SK-N-SH treated with all-trans-retinoic acid at 6 μM for 48 hours (cell line): ENCODE measurements around the gene PTPRS.

Source experiments
- ATAC-seq: fragments of 200-7000 bp; cut with Tn5 transposase; 3 replicates; pipeline ENCODE4 v1.9.1; 2020; ENCODE audit warnings: mild to moderate bottlenecking, moderate library complexity
- BACH2 ChIP-seq: fragments of 250-450 bp; sonication (Bioruptor Pico); IDR thresholded peaks from 2 replicates; pipeline ENCODE4 v1.9.0; 2021; ENCODE audit warnings: mild to moderate bottlenecking, borderline replicate concordance
- CSDC2 ChIP-seq: fragments of 250-450 bp; sonication (Bioruptor Pico); IDR thresholded peaks from 2 replicates; pipeline ENCODE4 v1.5.0; 2020; ENCODE audit warnings: mild to moderate bottlenecking, moderate library complexity
- GLIS3 ChIP-seq: fragments of 250-450 bp; sonication (Bioruptor Pico); IDR thresholded peaks from 2 replicates; pipeline ENCODE4 v1.5.0; 2020; ENCODE audit warnings: mild to moderate bottlenecking, moderate library complexity
- OSR1 ChIP-seq: fragments of 250-450 bp; sonication (Bioruptor Pico); IDR thresholded peaks from 2 replicates; pipeline ENCODE4 v1.8.0; 2022; ENCODE audit warnings: moderate library complexity, mild to moderate bottlenecking, inconsistent platforms
- PATZ1 ChIP-seq: fragments of 250-450 bp; sonication (Bioruptor Pico); IDR thresholded peaks from 2 replicates; pipeline ENCODE4 v1.8.0; 2020; ENCODE audit warnings: mild to moderate bottlenecking, moderate library complexity, borderline replicate concordance
- POU6F1 ChIP-seq: fragments of 250-450 bp; sonication (Bioruptor Pico); IDR thresholded peaks from 2 replicates; pipeline ENCODE4 v1.8.0; 2021; ENCODE audit warnings: low read depth, mild to moderate bottlenecking, moderate library complexity, borderline replicate concordance
- PPARA ChIP-seq: fragments of 250-450 bp; sonication (Bioruptor Pico); IDR thresholded peaks from 2 replicates; pipeline ENCODE4 v1.5.0; 2020; ENCODE audit warnings: mild to moderate bottlenecking, borderline replicate concordance
- RARB ChIP-seq: fragments of 250-450 bp; sonication (Bioruptor Pico); IDR thresholded peaks from 2 replicates; pipeline ENCODE4 v1.8.0; 2021; ENCODE audit warnings: mild to moderate bottlenecking, moderate library complexity
- SNAI2 ChIP-seq: fragments of 250-450 bp; sonication (Bioruptor Pico); IDR thresholded peaks from 2 replicates; pipeline ENCODE4 v1.5.0; 2020; ENCODE audit warnings: mild to moderate bottlenecking, moderate library complexity
- TCF4 ChIP-seq: fragments of 250-450 bp; sonication (Bioruptor Pico); IDR thresholded peaks from 2 replicates; pipeline ENCODE4 v1.8.0; 2021; ENCODE audit warnings: mild to moderate bottlenecking, moderate library complexity, borderline replicate concordance
- TSHZ2 ChIP-seq: fragments of 250-450 bp; sonication (Bioruptor Pico); IDR thresholded peaks from 2 replicates; pipeline ENCODE4 v1.5.0; 2020; ENCODE audit warnings: mild to moderate bottlenecking, moderate library complexity
- ZC3H10 ChIP-seq: fragments of 250-450 bp; sonication (Bioruptor Pico); IDR thresholded peaks from 2 replicates; pipeline ENCODE4 v1.5.1; 2021; ENCODE audit warnings: mild to moderate bottlenecking, moderate library complexity
- ZFP3 ChIP-seq: fragments of 250-450 bp; sonication (Bioruptor Pico); IDR thresholded peaks from 2 replicates; pipeline ENCODE4 v1.5.0; 2020; ENCODE audit warnings: mild to moderate bottlenecking, moderate library complexity
- ZFP30 ChIP-seq: fragments of 450-650 bp; formaldehyde crosslinking; IDR thresholded peaks from 2 replicates; pipeline ENCODE4 v1.5.0; 2022; ENCODE audit warnings: mild to moderate bottlenecking, moderate library complexity
- ZNF70 ChIP-seq: fragments of 450-650 bp; formaldehyde crosslinking; IDR thresholded peaks from 2 replicates; pipeline ENCODE4 v1.5.0; 2020; ENCODE audit warnings: mild to moderate bottlenecking, moderate library complexity
- ZNF8 ChIP-seq: fragments of 450-650 bp; formaldehyde crosslinking; IDR thresholded peaks from 2 replicates; pipeline ENCODE4 v1.5.0; 2020; ENCODE audit warnings: mild to moderate bottlenecking, moderate library complexity
- TF ChIP-seq, protein P1 (sequence below): fragments of 250-450 bp; sonication (Bioruptor Pico); IDR thresholded peaks from 2 replicates; pipeline ENCODE4 v1.5.1; 2021; ENCODE audit warnings: mild to moderate bottlenecking, moderate library complexity

Gene PTPRS

DNA sequence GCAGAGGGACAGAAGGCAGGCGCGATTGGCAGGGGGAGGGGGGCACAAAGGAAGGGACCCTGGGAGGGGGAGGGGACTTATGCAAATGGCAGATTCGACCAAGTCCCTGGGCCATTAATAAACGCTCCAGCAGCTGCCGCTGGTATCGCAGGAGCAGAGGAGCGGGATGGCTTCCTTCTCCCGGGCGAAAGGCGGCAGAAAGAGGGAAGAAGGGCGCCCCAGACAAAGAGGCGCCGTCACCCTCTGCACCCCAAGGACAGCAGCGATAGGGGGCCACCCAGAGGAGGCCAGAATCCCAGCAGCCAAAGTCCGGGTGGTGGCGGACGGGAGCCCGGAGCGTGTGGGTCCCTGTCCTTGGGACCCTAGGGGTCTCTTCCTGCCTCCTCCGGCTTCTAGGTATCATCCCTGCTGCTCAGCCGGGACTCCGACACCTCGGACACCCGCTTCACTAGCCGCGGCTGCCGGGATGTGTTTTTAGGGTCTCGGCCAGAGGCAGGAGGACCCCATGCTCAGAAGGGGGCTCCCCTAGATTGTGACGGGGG is 1.9 kb downstream of the PTPRS start (continued):
- TF ChIP-seq POU6F1 (CRISPR knock-in tag) (no peak), ZNF8 (CRISPR knock-in tag) (no peak)

GRCh38 chr19:5337708-5338655 is 2.6 kb downstream of the PTPRS start:
- no peak for TF ChIP-seq RARB (CRISPR knock-in tag)
- ATAC-seq, result no peak

- TF ChIP-seq POU6F1 (CRISPR knock-in tag) (no peak), TSHZ2 (CRISPR knock-in tag) (no peak), CSDC2 (CRISPR knock-in tag) (no peak), ZFP3 (CRISPR knock-in tag) (no peak), BACH2 (no peak), RARB (CRISPR knock-in tag) (no peak), ZFP30 (no peak), OSR1 (no peak), ZC3H10 (CRISPR knock-in tag) (no peak), GLIS3 (CRISPR knock-in tag) (no peak), PATZ1 (CRISPR knock-in tag) (no peak), PPARA (CRISPR knock-in tag) (no peak), TCF4 (CRISPR knock-in tag) (no peak), ZNF70 (no peak), SNAI2 (CRISPR knock-in tag) (no peak)
- TF ChIP-seq, protein P1, sequence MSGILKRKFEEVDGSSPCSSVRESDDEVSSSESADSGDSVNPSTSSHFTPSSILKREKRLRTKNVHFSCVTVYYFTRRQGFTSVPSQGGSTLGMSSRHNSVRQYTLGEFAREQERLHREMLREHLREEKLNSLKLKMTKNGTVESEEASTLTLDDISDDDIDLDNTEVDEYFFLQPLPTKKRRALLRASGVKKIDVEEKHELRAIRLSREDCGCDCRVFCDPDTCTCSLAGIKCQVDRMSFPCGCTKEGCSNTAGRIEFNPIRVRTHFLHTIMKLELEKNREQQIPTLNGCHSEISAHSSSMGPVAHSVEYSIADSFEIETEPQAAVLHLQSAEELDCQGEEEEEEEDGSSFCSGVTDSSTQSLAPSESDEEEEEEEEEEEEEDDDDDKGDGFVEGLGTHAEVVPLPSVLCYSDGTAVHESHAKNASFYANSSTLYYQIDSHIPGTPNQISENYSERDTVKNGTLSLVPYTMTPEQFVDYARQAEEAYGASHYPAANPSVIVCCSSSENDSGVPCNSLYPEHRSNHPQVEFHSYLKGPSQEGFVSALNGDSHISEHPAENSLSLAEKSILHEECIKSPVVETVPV, result no peak
- no peak for ATAC-seq
Observed at GRCh38 chr19:5337126-5337525, 3.5 kb downstream of the PTPRS start.
